OCI-LY7 (cell line): ENCODE data around the gene KCNG1. TPM values are rescaled to one million over a fixed set of nuclear protein-coding genes. Genes with fewer than 3 reads are reported as not detected.

Experiments used
- BruUV-seq: library from RNA; stranded (reverse); fragments of 400-500 nt; replicated peaks from 2 replicates; lab custom pipeline; 2021; lab: Mats Ljungman, UMichigan
- CTCF ChIA-PET: fragments of 300-600 bp; sonication (Branson Sonifier 250); formaldehyde crosslinking; loops from one replicate; lab custom pipeline; 2022; ENCODE audit warnings: antibody characterized with exemption; ENCODE audit not compliant: unreplicated experiment; lab: Charles Lee
- POLR2A ChIA-PET: fragments of 300-600 bp; sonication (Branson Sonifier 250); formaldehyde crosslinking; loops from one replicate; lab custom pipeline; 2022; ENCODE audit warnings: antibody characterized with exemption; lab: Charles Lee
- DNase-seq: peaks from one replicate; pipeline ENCODE4 v3.0.0-alpha.2; 2015; ENCODE audit warnings: low spot score
- H2AFZ ChIP-seq: fragments of 200-600 bp; sonication (generic), shearing (Covaris generic); 2 replicates; pipeline ENCODE4 v1.6.1; 2014; ENCODE audit warnings: mild to moderate bottlenecking, antibody characterized with exemption, low read length, moderate library complexity
- H3K27ac ChIP-seq: fragments of 200-600 bp; sonication (generic); 2 replicates; pipeline ENCODE4 v1.5.1; 2014; ENCODE audit warnings: mixed run types, low read depth, mild to moderate bottlenecking, moderate library complexity, low read length, inconsistent platforms; ENCODE audit not compliant: poor library complexity, severe bottlenecking
- H3K36me3 ChIP-seq: fragments of 200-600 bp; sonication (generic); 2 replicates; pipeline ENCODE4 v1.6.1; 2014; ENCODE audit warnings: mild to moderate bottlenecking, antibody characterized with exemption, low read length, moderate library complexity, mixed read lengths; ENCODE audit not compliant: insufficient read depth
- H3K4me1 ChIP-seq: fragments of 200-600 bp; sonication (generic); 2 replicates; pipeline ENCODE4 v1.5.1; 2014; ENCODE audit warnings: mild to moderate bottlenecking, low read length; ENCODE audit not compliant: insufficient read depth, poor library complexity, severe bottlenecking
- H3K4me2 ChIP-seq: fragments of 200-600 bp; sonication (generic); 2 replicates; pipeline ENCODE4 v1.6.1; 2014; ENCODE audit warnings: mild to moderate bottlenecking, low read length
- H3K4me3 ChIP-seq: fragments of 200-600 bp; sonication (generic); 2 replicates; pipeline ENCODE4 v1.5.1; 2014; ENCODE audit warnings: mild to moderate bottlenecking, low read depth, low read length; ENCODE audit not compliant: poor library complexity, severe bottlenecking
- H3K79me2 ChIP-seq: fragments of 200-600 bp; sonication (generic); 2 replicates; pipeline ENCODE4 v1.6.1; 2016; ENCODE audit warnings: low read depth, mild to moderate bottlenecking, low read length, moderate library complexity, mixed read lengths; ENCODE audit not compliant: insufficient read depth
- H3K9me2 ChIP-seq: fragments of 200-600 bp; sonication (generic); 2 replicates; pipeline ENCODE4 v1.6.1; 2016; ENCODE audit warnings: mild to moderate bottlenecking, low read length, mixed read lengths; ENCODE audit not compliant: insufficient read depth
- H3K9me3 ChIP-seq: fragments of 200-600 bp; sonication (generic); 2 replicates; pipeline ENCODE4 v1.6.1; 2014; ENCODE audit warnings: mild to moderate bottlenecking, mixed run types, low read length, mixed read lengths
- H4K20me1 ChIP-seq: fragments of 200-600 bp; sonication (generic); 2 replicates; pipeline ENCODE4 v1.6.1; 2014; ENCODE audit warnings: mild to moderate bottlenecking, antibody characterized with exemption, low read length, moderate library complexity, mixed read lengths; ENCODE audit not compliant: insufficient read depth
- EZH2phosphoT487 ChIP-seq: fragments of 200-600 bp; sonication (generic); IDR thresholded peaks from 2 replicates; pipeline ENCODE4 v1.6.1; 2018; ENCODE audit warnings: low read depth, borderline replicate concordance, mild to moderate bottlenecking, mixed run types, antibody characterized with exemption, low read length, moderate library complexity, mixed read lengths
- intact Hi-C: fragments of 100-400 bp; cut with micrococcal nuclease; formaldehyde crosslinking; loops from one replicate; pipeline ENCODE4 v1.10.0; 2022; ENCODE audit not compliant: unreplicated experiment
- total RNA-seq, 2 experiments: library from RNA; depleted of rRNA in 1 of 2; stranded (reverse); fragments of >200 nt in 1 of 2; shearing (Covaris generic) in 1 of 2; gene quantifications; 2 replicates each; pipeline ENCODE4 v1.2.3, GENCODE V29; 2014 to 2022
- TF ChIP-seq, protein P1 (sequence below): fragments of 200-600 bp; sonication (generic); conservative IDR thresholded peaks from 2 replicates; pipeline ENCODE4 v1.5.1; 2014; ENCODE audit warnings: mild to moderate bottlenecking, antibody characterized with exemption, low read length, moderate library complexity, mixed read lengths

KCNG1 gene
- total RNA-seq, 2 experiments from 2014 or later, result not detected

DNA sequence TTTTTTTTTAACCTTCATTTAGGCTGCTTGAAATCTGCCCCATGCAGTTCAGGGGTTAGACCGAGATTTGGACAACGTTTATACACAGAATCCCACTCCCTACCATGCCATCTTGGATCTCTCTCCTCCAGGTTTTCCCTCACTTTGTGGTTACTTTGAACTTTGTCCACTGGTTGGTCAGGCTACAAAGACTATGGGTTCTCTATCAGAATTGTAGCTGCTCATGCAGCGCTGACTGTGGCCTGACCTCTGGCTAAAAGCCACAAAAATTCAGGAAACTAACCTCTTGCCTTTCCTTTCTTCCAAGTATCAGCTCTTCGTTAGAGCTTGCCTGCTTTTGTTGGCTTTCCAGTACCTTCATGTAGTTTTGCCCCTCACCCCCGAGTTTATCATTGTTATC is 44.9 kb upstream of the KCNG1 start:
- CTCF ChIA-PET, result interaction anchor here (0.6 kb wide), 1 partner anchor 169 kb away, joined by 3 read pairs; no protein-coding TSS in a partner anchor
- POLR2A ChIA-PET, result interaction anchor here (1.1 kb wide), 1 partner anchor 118 kb away, joined by 3 read pairs; no protein-coding TSS in a partner anchor
- intact Hi-C loops, result no loop called here
- no peak overlapping the region for H2AFZ ChIP-seq
- no peaks in the 10 kb centered on the region for H3K79me2 ChIP-seq
- no peak for DNase-seq
- no peaks in the 10 kb centered on the region for H3K4me1 ChIP-seq
- no peak overlapping the region for H3K27ac ChIP-seq
- no peak overlapping the region for H3K4me3 ChIP-seq
- no TSS peak for BruUV-seq
- H3K9me3 ChIP-seq, result no peaks in the 10 kb centered on the region
- no peaks in the 10 kb centered on the region for H3K9me2 ChIP-seq
- H3K36me3 ChIP-seq, result no peaks in the 10 kb centered on the region
- no peak overlapping the region for H3K4me2 ChIP-seq
- TF ChIP-seq, protein P1, sequence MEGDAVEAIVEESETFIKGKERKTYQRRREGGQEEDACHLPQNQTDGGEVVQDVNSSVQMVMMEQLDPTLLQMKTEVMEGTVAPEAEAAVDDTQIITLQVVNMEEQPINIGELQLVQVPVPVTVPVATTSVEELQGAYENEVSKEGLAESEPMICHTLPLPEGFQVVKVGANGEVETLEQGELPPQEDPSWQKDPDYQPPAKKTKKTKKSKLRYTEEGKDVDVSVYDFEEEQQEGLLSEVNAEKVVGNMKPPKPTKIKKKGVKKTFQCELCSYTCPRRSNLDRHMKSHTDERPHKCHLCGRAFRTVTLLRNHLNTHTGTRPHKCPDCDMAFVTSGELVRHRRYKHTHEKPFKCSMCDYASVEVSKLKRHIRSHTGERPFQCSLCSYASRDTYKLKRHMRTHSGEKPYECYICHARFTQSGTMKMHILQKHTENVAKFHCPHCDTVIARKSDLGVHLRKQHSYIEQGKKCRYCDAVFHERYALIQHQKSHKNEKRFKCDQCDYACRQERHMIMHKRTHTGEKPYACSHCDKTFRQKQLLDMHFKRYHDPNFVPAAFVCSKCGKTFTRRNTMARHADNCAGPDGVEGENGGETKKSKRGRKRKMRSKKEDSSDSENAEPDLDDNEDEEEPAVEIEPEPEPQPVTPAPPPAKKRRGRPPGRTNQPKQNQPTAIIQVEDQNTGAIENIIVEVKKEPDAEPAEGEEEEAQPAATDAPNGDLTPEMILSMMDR, result no peak
- no peak for TF ChIP-seq EZH2phosphoT487
- no peaks in the 10 kb centered on the region for H4K20me1 ChIP-seq

DNA sequence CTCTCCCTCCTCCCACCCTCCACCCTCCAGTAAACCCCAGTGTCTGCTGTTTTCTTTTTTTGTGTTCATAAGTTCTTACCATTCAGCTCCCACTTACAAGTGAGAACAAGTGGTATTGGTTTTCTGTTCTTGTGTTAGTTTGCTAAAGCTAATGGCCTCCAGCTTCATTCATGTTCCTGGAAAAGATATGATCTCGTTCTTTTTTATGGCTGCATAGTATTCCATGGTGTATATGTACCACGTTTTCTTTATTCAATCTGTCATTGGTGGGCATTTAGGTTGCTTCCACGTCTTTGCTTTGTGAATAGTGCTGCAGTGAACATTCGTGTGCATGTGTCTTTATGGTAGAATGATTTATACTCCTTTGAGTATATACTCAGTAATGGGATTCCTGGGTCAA is 42.7 kb upstream of the KCNG1 start:
- POLR2A ChIA-PET, result interaction anchor here (0.5 to 0.7 kb wide), 3 partner anchors 124 to 918 kb away, joined by 3 read pairs; no protein-coding TSS in a partner anchor
- CTCF ChIA-PET, result no interaction called here
- H3K4me2 ChIP-seq, result no peak overlapping the region
- H2AFZ ChIP-seq, result no peak overlapping the region
- no peaks in the 10 kb centered on the region for H3K79me2 ChIP-seq
- TF ChIP-seq, protein P1, result no peak
- H3K4me1 ChIP-seq, result no peaks in the 10 kb centered on the region
- no peak overlapping the region for H3K27ac ChIP-seq
- H4K20me1 ChIP-seq, result no peaks in the 10 kb centered on the region
- no peaks in the 10 kb centered on the region for H3K36me3 ChIP-seq
- intact Hi-C loops, result no loop called here
- H3K4me3 ChIP-seq, result no peak overlapping the region
- no peaks in the 10 kb centered on the region for H3K9me2 ChIP-seq
- DNase-seq, result no peak
- no TSS peak for BruUV-seq
- H3K9me3 ChIP-seq, result no peaks in the 10 kb centered on the region

DNA sequence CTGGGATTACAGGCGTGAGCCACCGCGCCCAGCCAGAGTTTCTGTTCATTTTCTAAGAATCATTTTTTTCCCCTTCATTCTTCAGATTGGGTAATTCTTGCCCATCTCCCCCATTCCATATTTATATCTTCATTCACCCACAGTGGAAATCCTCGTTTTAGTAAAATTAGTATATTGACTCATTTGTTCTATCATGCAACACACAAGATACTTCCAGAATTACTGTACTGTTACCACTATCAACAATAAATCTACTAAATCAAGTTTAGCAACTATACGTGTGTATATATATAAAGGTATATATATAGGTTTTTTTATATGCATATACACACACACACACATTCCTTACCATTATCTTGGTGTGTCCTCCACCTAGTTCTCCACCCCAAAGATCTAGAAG is 41.2 kb upstream of the KCNG1 start:
- ChIA-PET POLR2A (interaction anchor here (0.9 kb wide), 1 partner anchor 8 kb away, joined by 3 read pairs; no protein-coding TSS in a partner anchor), CTCF (no interaction called here)
- H3K27ac ChIP-seq, result no peak overlapping the region
- no peak overlapping the region for H3K4me3 ChIP-seq
- H4K20me1 ChIP-seq, result no peaks in the 10 kb centered on the region
- no peaks in the 10 kb centered on the region for H3K36me3 ChIP-seq
- no peaks in the 10 kb centered on the region for H3K9me2 ChIP-seq
- no peaks in the 10 kb centered on the region for H3K9me3 ChIP-seq
- no peak for DNase-seq
- BruUV-seq, result no TSS peak
- no peaks in the 10 kb centered on the region for H3K79me2 ChIP-seq
- intact Hi-C loops, result no loop called here
- TF ChIP-seq, protein P1, result no peak
- TF ChIP-seq EZH2phosphoT487, result no peak
- H3K4me2 ChIP-seq, result no peak overlapping the region
- H2AFZ ChIP-seq, result no peak overlapping the region
- no peaks in the 10 kb centered on the region for H3K4me1 ChIP-seq
